AG08396 (cell line): ENCODE measurements around the gene PFKFB4.
"Not testable (repeated sequence)": the region's sequence is repeated elsewhere in the genome, so short reads cannot be mapped to it uniquely, and the experiment has no call there.

Experiments
- DNase-seq: peaks from one replicate; pipeline ENCODE4 v3.0.0; 2012; ENCODE audit warnings: low spot score, mixed read lengths

PFKFB4 gene

GRCh38 chr3:48558493-48559134, 2.0 kb upstream of the PFKFB4 start:
- DNase-seq, result no peak

- DNase-seq, result no peak
These were observed 431 bp downstream of the PFKFB4 start for GRCh38 chr3:48555949-48556795.

- no peak for DNase-seq
These were observed 1.2 kb downstream of the PFKFB4 start for GRCh38 chr3:48555231-48555948.

- no peak for DNase-seq
These were observed 2.4 kb downstream of the PFKFB4 start for GRCh38 chr3:48553886-48554845.

GRCh38 chr3:48553361-48553760, 3.2 kb downstream of the PFKFB4 start:
- DNase-seq, result no peak

GRCh38 chr3:48552111-48552951, 4.3 kb downstream of the PFKFB4 start:
- no peak for DNase-seq

GRCh38 chr3:48551651-48552050, 5.0 kb downstream of the PFKFB4 start:
- not testable (repeated sequence) for DNase-seq

- DNase-seq, result peak; percentile 83
These were observed 7.6 kb downstream of the PFKFB4 start for GRCh38 chr3:48548729-48549705.

GRCh38 chr3:48548126-48548525, 8.5 kb downstream of the PFKFB4 start:
- no peak for DNase-seq

- no peak for DNase-seq
These were observed 10.3 kb downstream of the PFKFB4 start for GRCh38 chr3:48546203-48546829.

- DNase-seq, result no peak
These were observed 12.5 kb downstream of the PFKFB4 start for GRCh38 chr3:48544141-48544540.

GRCh38 chr3:48543271-48543866, 13.2 kb downstream of the PFKFB4 start:
- no peak for DNase-seq

GRCh38 chr3:48538451-48538850, 18.2 kb downstream of the PFKFB4 start:
- no peak for DNase-seq

- no peak for DNase-seq
These were observed 19.8 kb downstream of the PFKFB4 start for GRCh38 chr3:48536785-48537184.

GRCh38 chr3:48536116-48536515, 20.5 kb downstream of the PFKFB4 start:
- DNase-seq, result no peak

- no peak for DNase-seq
These were observed 21.0 kb downstream of the PFKFB4 start for GRCh38 chr3:48535578-48535977.

- no peak for DNase-seq
These were observed 23.6 kb downstream of the PFKFB4 start for GRCh38 chr3:48532977-48533337.

GRCh38 chr3:48532271-48532976, 24.2 kb downstream of the PFKFB4 start:
- DNase-seq, result no peak
